NT2/D1 (cell line): ENCODE data around the gene PSMA2.

Source experiments
- SUZ12 ChIP-seq: IDR thresholded peaks from 2 replicates; pipeline ENCODE4 v1.6.1; 2011; ENCODE audit not compliant: insufficient read length, insufficient read depth; ENCODE audit errors: extremely low read depth
- YY1 ChIP-seq: IDR thresholded peaks from 2 replicates; pipeline ENCODE4 v1.6.1; 2011; ENCODE audit not compliant: insufficient read length, insufficient read depth
- ZNF274 ChIP-seq: IDR thresholded peaks from 2 replicates; pipeline ENCODE4 v1.6.1; 2011; ENCODE audit warnings: mild to moderate bottlenecking, low read depth, low read length

DNA sequence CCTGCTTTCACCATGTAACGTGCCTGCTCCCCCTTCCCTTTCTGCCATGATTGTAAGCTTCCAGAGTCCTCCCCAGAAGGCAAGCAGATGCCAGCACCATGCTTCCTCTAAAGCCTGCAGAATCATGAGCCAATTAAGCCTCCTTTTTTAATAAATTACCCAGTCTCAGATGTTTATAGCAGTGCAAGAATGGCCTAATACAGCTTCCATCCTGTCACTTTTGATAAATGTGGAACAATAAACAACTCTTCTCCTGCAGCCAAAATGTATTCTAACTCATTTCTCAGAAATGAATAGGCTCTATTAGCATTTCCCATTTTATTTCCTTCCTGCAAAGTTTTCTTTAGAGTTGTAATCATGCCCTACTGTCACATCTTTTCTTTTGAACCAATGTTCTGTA, 63.5 kb downstream of the PSMA2 start:
- TF ChIP-seq ZNF274, result no peak
- TF ChIP-seq SUZ12, result no peak
- no peak for TF ChIP-seq YY1
